Ramos (cell line): ENCODE data around the gene FLT3LG.

ENCODE experiments used
- in situ Hi-C: fragments of 300-500 bp; cut with MboI; formaldehyde crosslinking; loops from one replicate; pipeline ENCODE4 v1.14.3; 2022; ENCODE audit warnings: low sequenced_read_pairs; ENCODE audit not compliant: unreplicated experiment

FLT3LG gene

GRCh38 chr19:49506575-49507105 lies 32.6 kb downstream of the FLT3LG start:
- in situ Hi-C loops = loop anchor here (5.0 kb wide), 1 partner anchor 36 kb away; no protein-coding TSS in a partner anchor

GRCh38 chr19:49507803-49508494 lies 33.9 kb downstream of the FLT3LG start:
- in situ Hi-C loops = loop anchor here (5.0 kb wide), 1 partner anchor 34 kb away; no protein-coding TSS in a partner anchor

- in situ Hi-C loops = no loop called here
These were observed 39.1 kb downstream of the FLT3LG start for GRCh38 chr19:49512970-49513745.

DNA sequence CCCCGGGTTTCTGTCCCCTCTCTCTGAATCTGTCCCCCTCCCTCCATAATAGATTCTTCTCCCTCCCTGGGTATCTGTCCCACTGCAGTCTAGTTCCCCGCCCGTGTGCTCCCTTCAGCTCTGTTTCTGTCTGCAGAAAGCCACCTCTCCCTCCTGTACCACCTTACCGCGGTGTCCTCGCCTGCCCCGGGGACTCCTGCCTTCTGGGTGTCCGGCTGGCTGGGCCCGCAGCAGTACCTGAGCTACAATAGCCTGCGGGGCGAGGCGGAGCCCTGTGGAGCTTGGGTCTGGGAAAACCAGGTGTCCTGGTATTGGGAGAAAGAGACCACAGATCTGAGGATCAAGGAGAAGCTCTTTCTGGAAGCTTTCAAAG lies 39.7 kb downstream of the FLT3LG start:
- in situ Hi-C loops = no loop called here

- in situ Hi-C loops = no loop called here
These were observed 40.1 kb downstream of the FLT3LG start for GRCh38 chr19:49514151-49514550.

DNA sequence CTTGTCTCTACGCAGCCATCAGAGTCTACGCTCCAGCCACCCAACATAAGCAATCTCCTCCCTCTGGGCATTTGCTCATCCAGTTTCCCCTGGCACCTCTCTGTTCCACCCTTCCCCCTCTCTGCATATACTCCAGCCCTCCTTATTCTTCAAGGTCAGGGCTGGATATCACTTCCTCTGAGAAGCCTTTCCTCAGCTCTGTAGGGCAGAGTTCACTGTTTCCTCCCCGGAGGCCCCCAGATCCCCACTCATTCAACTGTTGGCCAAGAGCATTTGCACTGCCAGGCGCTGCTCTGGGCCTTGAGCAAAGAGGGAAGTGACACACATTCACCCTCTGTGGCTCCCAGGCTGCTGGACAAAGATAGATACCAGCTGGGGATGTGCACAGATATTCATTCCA lies 41.8 kb downstream of the FLT3LG start:
- in situ Hi-C loops = no loop called here

GRCh38 chr19:49518033-49518432 lies 44.0 kb downstream of the FLT3LG start:
- in situ Hi-C loops = no loop called here

DNA sequence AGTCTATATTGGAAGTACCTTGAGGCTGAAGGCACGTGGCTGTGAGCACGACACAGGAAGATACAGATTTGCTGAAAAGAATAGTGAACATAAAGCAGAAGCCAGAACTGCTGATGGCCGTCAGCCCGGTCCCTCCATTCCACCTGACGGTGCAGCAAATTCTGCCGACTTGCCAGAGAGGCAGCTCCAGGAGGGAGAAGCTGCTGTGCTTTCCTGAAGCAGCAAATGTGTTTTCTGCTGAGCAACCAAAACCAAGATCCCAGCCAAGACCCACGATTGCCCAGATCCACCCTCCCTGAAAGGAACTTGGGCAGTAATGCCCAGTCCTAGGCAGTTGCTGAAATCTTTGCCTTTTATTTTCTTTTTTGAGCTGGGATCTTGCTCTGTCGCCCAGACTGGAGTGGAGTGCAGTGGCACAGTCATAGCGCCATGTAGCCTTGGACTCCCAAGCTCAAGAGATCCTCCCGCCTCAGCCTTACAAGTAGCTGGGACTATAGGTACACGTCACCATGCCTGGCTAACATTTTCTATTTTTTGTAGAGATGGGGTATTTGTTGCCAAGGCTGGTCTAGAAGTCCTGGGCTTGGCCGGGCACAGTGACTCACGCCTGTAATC lies 46.8 kb downstream of the FLT3LG start:
- in situ Hi-C loops = no loop called here

- in situ Hi-C loops = no loop called here
These were observed 50.9 kb downstream of the FLT3LG start for GRCh38 chr19:49524812-49525455.

DNA sequence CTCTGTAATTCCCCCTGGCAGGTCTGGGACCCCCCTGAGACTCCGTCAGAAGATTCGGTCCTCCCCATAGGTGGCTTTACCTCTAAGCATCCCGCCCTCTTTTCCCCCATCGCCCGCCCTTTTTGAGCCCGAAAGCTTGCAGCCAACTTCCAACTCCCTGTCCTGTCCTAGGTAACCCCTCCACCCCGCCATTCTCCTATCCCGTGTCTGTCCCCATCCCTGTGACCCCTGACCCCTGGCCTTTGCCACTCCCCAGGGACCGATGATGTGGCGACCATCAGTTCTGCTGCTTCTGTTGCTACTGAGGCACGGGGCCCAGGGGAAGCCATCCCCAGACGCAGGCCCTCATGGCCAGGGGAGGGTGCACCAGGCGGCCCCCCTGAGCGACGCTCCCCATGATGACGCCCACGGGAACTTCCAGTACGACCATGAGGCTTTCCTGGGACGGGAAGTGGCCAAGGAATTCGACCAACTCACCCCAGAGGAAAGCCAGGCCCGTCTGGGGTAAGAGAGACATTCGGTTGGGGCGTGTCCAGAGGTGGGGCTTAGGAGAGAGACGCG lies 54.3 kb downstream of the FLT3LG start:
- in situ Hi-C loops = no loop called here

DNA sequence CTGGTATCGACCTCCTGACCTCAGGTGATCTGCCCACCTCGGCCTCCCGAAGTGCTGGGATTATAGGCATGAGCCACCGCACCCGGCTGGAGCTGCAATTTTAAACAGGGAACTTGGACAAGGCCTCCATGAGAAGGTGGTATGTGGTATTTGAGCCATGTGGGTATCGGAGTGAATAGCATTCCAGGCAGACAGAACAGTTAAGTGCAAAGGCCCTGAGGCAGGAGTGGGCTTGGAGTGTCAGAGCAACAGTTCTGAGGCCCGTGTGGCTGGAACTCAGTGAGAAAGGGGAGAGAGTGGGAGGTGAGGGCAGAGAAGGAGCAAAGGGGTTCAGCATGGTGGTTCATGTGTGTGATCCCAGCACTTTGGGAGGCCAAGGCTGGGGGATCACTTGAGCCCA lies 56.7 kb downstream of the FLT3LG start:
- in situ Hi-C loops = no loop called here

- in situ Hi-C loops = no loop called here
These were observed 59.8 kb downstream of the FLT3LG start for GRCh38 chr19:49533551-49534488.

- in situ Hi-C loops = no loop called here
These were observed 60.8 kb downstream of the FLT3LG start for GRCh38 chr19:49534632-49535385.
